ENCODE measurements around the gene PRKG1. TPM values are rescaled to one million over a fixed set of nuclear protein-coding genes. Genes with fewer than 3 reads are reported as not detected.

Gene PRKG1
- total RNA-seq, 1 experiment from 2014 or later = 0.09 TPM

DNA sequence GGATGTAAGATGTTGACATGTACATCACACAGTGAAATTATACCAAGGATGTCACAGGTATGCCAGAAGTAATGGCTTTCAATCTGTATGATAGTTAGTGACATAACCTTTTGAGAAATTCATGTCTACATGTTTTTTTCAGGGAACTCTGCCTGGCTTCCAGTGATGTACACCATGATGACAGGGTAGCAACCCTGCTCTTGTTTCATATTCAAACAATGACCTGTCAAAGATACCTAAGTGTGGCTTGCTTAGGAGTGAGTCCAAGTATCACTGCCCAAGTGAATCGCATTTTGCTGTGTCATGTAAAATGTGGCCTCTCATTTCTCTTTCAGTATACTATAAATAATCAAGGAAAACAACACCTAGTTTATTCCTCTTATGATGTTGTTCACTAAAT is 1033.9 kb downstream of the PRKG1 start:
- H3K27me3 Mint-ChIP-seq (ENCODE audit: insufficient read depth, unreplicated experiment) = no peaks in the 10 kb centered on the region
- Histone ChIP-seq H3K36me3 (ENCODE audit: control insufficient read depth, insufficient read depth, low read length) (no peaks in the 10 kb centered on the region), H3K9me3 (no peaks in the 10 kb centered on the region), H3K4me1 (peaks cover 11% of the 10 kb centered on the region), H3K27me3 (replicated peaks; ENCODE audit: control insufficient read depth, insufficient read depth, low read length) (no peaks in the 10 kb centered on the region), H3K4me3 (ENCODE audit: low read depth, low read length) (no peak overlapping the region)
- no peak overlapping the region for H3K4me3 Mint-ChIP-seq (ENCODE audit: unreplicated experiment)
- ChIA-PET POLR2A (no interaction called here), CTCF (no interaction called here)
- no TSS peak for BruUV-seq (replicated peaks)
- TF ChIP-seq, protein P1, sequence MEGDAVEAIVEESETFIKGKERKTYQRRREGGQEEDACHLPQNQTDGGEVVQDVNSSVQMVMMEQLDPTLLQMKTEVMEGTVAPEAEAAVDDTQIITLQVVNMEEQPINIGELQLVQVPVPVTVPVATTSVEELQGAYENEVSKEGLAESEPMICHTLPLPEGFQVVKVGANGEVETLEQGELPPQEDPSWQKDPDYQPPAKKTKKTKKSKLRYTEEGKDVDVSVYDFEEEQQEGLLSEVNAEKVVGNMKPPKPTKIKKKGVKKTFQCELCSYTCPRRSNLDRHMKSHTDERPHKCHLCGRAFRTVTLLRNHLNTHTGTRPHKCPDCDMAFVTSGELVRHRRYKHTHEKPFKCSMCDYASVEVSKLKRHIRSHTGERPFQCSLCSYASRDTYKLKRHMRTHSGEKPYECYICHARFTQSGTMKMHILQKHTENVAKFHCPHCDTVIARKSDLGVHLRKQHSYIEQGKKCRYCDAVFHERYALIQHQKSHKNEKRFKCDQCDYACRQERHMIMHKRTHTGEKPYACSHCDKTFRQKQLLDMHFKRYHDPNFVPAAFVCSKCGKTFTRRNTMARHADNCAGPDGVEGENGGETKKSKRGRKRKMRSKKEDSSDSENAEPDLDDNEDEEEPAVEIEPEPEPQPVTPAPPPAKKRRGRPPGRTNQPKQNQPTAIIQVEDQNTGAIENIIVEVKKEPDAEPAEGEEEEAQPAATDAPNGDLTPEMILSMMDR (IDR thresholded peaks at IDR 0.05; ENCODE audit: insufficient read depth in 1 of 2, low read depth in 1 of 2, low read length in 1 of 2, severe bottlenecking in 1 of 2, unreplicated experiment in 1 of 2) = no peak
- no peaks in the 10 kb centered on the region for H3K9me3 Mint-ChIP-seq (ENCODE audit: unreplicated experiment)
- no peak overlapping the region for H3K27ac Mint-ChIP-seq (ENCODE audit: unreplicated experiment)
- DNase-seq = no peak
- intact Hi-C loops (cut with micrococcal nuclease; ENCODE audit: unreplicated experiment) = no loop called here
- H3K4me1 Mint-ChIP-seq (ENCODE audit: low read depth, unreplicated experiment) = peaks cover 12% of the 10 kb centered on the region
- H3K36me3 Mint-ChIP-seq (ENCODE audit: insufficient read depth, unreplicated experiment) = no peaks in the 10 kb centered on the region

DNA sequence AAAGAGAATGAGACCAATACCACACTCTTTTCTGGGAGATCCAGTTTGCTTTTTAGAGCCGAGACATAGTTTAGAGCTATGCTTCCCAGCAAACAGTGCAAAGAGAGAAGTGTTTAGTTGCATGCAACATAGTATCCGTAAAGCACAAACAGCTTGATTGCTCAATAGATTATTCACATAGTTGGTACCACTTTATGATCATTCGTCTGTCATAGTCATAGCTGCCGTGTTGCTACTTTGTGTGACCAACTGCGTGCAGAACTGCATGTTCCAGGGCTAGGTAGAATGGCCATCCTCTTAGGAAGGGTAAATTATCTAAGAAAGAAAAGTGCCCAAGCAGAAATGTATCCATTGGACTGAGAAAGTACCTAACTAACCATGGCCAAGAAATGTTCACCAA is 1036.3 kb downstream of the PRKG1 start:
- H3K4me3 Mint-ChIP-seq (ENCODE audit: unreplicated experiment) = no peak overlapping the region
- H3K27ac Mint-ChIP-seq (ENCODE audit: unreplicated experiment) = no peak overlapping the region
- no TSS peak for BruUV-seq (replicated peaks)
- H3K27me3 Mint-ChIP-seq (ENCODE audit: insufficient read depth, unreplicated experiment) = no peaks in the 10 kb centered on the region
- intact Hi-C loops (cut with micrococcal nuclease; ENCODE audit: unreplicated experiment) = no loop called here
- POLR2A ChIA-PET = no interaction called here
- peaks cover 3% of the 10 kb centered on the region for H3K9me3 Mint-ChIP-seq (ENCODE audit: unreplicated experiment)
- TF ChIP-seq, protein P1 (IDR thresholded peaks at IDR 0.05; ENCODE audit: insufficient read depth in 1 of 2, low read depth in 1 of 2, low read length in 1 of 2, severe bottlenecking in 1 of 2, unreplicated experiment in 1 of 2) = no peak
- CTCF ChIA-PET = no interaction called here
- no peaks in the 10 kb centered on the region for H3K36me3 Mint-ChIP-seq (ENCODE audit: insufficient read depth, unreplicated experiment)
- H3K9me3 ChIP-seq = no peaks in the 10 kb centered on the region
- H3K36me3 ChIP-seq (ENCODE audit: control insufficient read depth, insufficient read depth, low read length) = no peaks in the 10 kb centered on the region
- H3K4me3 ChIP-seq (ENCODE audit: low read depth, low read length) = no peak overlapping the region
- H3K4me1 ChIP-seq = peaks cover 11% of the 10 kb centered on the region
- no peak for DNase-seq
- peaks cover 21% of the 10 kb centered on the region for H3K4me1 Mint-ChIP-seq (ENCODE audit: low read depth, unreplicated experiment)
- no peaks in the 10 kb centered on the region for H3K27me3 ChIP-seq (replicated peaks; ENCODE audit: control insufficient read depth, insufficient read depth, low read length)

DNA sequence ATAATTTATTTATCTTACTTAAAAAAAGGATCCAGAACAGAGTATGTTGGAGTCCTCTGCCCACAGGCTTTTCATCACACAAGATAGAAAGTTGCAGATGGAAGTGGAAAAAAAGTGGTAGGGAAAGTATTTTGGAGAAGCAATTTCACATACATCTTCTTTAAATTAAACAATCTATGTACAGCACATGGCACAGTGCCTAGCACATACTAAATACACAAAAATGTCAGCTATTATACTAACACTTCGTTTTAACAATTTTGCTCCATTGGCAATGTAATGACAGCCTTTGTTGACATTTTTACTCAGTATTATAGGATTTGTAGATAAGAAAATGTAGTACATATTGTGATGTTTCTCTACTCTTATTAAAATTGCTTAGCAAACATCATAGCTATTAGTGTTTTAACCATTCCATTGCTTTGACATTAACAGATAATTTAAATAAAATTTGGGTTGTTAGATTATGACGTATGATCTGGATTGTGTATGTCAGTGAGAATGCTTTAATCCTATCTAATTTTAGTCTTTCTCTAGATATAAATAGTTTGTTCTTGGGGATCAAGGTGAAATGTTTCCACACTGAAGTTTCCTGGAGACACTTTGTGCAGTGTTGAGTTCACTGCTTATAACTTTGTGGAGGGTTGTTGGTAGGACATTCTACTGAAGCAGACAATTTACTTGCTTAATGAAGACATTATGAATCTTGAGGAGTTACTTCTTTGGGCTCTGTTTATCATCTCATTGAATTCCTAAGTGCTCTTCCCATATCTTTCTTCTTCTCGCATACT is 1037.0 kb downstream of the PRKG1 start:
- peaks cover 21% of the 10 kb centered on the region for H3K4me1 Mint-ChIP-seq (ENCODE audit: low read depth, unreplicated experiment)
- H3K27me3 Mint-ChIP-seq (ENCODE audit: insufficient read depth, unreplicated experiment) = no peaks in the 10 kb centered on the region
- no peaks in the 10 kb centered on the region for H3K27me3 ChIP-seq (replicated peaks; ENCODE audit: control insufficient read depth, insufficient read depth, low read length)
- intact Hi-C loops (cut with micrococcal nuclease; ENCODE audit: unreplicated experiment) = no loop called here
- no peak overlapping the region for H3K4me3 Mint-ChIP-seq (ENCODE audit: unreplicated experiment)
- TF ChIP-seq, protein P1 (IDR thresholded peaks at IDR 0.05; ENCODE audit: insufficient read depth in 1 of 2, low read depth in 1 of 2, low read length in 1 of 2, severe bottlenecking in 1 of 2, unreplicated experiment in 1 of 2) = no peak
- ChIA-PET POLR2A (no interaction called here), CTCF (no interaction called here)
- H3K36me3 ChIP-seq (ENCODE audit: control insufficient read depth, insufficient read depth, low read length) = no peaks in the 10 kb centered on the region
- no TSS peak for BruUV-seq (replicated peaks)
- H3K9me3 ChIP-seq = no peaks in the 10 kb centered on the region
- peaks cover 8% of the 10 kb centered on the region for H3K9me3 Mint-ChIP-seq (ENCODE audit: unreplicated experiment)
- no peak for DNase-seq
- no peak overlapping the region for H3K4me3 ChIP-seq (ENCODE audit: low read depth, low read length)
- no peaks in the 10 kb centered on the region for H3K36me3 Mint-ChIP-seq (ENCODE audit: insufficient read depth, unreplicated experiment)
- H3K4me1 ChIP-seq = peaks cover 11% of the 10 kb centered on the region
- no peak overlapping the region for H3K27ac Mint-ChIP-seq (ENCODE audit: unreplicated experiment)

Measured in Caco-2 (cell line).